HG03432 (cell line): ENCODE data around the gene MTHFD1.

Source experiments
- ATAC-seq: cut with Tn5 transposase; IDR thresholded peaks from one replicate; pipeline ENCODE4 v1.9.1; 2021; ENCODE audit warnings: mild to moderate bottlenecking, moderate library complexity; ENCODE audit not compliant: unreplicated experiment

The MTHFD1 gene

GRCh38 chr14:64444984-64445845 is 57.1 kb downstream of the MTHFD1 start:
- ATAC-seq: peak; percentile 98

- ATAC-seq: no peak
These were observed 59.9 kb downstream of the MTHFD1 start for GRCh38 chr14:64447876-64448670.

- no peak for ATAC-seq
These were observed 62.1 kb downstream of the MTHFD1 start for GRCh38 chr14:64450255-64450654.

- no peak for ATAC-seq
These were observed 66.5 kb downstream of the MTHFD1 start for GRCh38 chr14:64454671-64455070.

GRCh38 chr14:64459405-64460136 is 71.4 kb downstream of the MTHFD1 start:
- no peak for ATAC-seq

- ATAC-seq: no peak
These were observed 73.1 kb downstream of the MTHFD1 start for GRCh38 chr14:64461221-64461620.

GRCh38 chr14:64463195-64463594 is 75.0 kb downstream of the MTHFD1 start:
- ATAC-seq: peak; percentile 38

GRCh38 chr14:64463873-64464272 is 75.7 kb downstream of the MTHFD1 start:
- no peak for ATAC-seq

- no peak for ATAC-seq
These were observed 76.5 kb downstream of the MTHFD1 start for GRCh38 chr14:64464651-64465050.

GRCh38 chr14:64465191-64465822 is 77.2 kb downstream of the MTHFD1 start, which contains the start of gene AKAP5:
Gene AKAP5, plus strand, starts transcription at chr14:64465499. Its CDS starts 2,896 bp downstream, at chr14:64468395.
- ATAC-seq: peak; percentile 83

GRCh38 chr14:64465831-64466554 is 77.8 kb downstream of the MTHFD1 start:
- peak; percentile 1 for ATAC-seq

GRCh38 chr14:64467101-64467500 is 78.9 kb downstream of the MTHFD1 start:
- ATAC-seq: no peak

GRCh38 chr14:64467566-64467965 is 79.4 kb downstream of the MTHFD1 start:
- ATAC-seq: no peak

- ATAC-seq: no peak
These were observed 80.3 kb downstream of the MTHFD1 start for GRCh38 chr14:64468451-64468850.

- no peak for ATAC-seq
These were observed 85.9 kb downstream of the MTHFD1 start for GRCh38 chr14:64474041-64474440.

GRCh38 chr14:64474698-64475097 is 86.5 kb downstream of the MTHFD1 start:
- ATAC-seq: no peak

GRCh38 chr14:64475585-64476273 is 87.6 kb downstream of the MTHFD1 start:
- ATAC-seq: no peak

- no peak for ATAC-seq
These were observed 88.3 kb downstream of the MTHFD1 start for GRCh38 chr14:64476438-64476837.

- ATAC-seq: no peak
These were observed 90.6 kb downstream of the MTHFD1 start for GRCh38 chr14:64478634-64479250.
